ENCODE data around the gene ACER2.

ACER2 gene

DNA sequence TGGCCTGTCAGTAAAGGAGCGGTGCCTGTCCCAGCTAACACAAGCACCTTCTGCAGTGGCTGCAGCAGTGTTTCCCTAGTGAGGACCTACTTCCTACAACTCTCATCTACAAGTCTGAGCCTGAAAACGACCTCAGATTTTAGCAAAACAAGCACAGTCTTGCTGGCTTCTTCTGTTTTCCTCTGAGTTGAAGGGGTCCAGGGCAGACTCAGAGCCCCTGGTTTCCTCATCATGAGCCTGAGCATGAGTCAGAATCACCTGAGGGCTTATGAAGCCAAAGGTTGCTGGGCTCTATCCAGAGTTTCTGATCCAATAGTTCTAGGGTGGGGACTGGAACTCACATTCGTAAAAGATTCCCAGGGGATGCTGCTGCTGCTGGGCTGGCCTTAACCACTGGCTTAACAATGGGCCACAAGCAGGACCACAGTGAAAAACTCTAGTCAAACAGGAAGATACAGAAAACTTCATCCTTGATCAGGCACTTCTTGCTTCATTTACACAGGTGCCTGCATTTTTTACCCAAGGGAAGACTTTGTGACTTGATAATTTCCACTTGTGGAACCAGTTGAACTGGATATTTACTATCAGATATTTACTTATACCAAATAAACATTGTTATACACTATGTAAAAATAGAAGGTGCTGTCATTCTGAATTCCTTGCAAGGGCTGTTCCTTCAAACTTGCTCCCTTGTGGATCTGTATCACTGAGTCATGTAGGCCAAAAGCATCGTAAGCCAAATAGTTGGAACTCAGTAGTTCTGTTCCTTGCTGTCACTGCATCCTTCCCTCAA lies 4.3 kb upstream of the ACER2 start:
- Histone ChIP-seq H3K27ac (ENCODE audit: low read depth, low read length, poor library complexity, severe bottlenecking) (no peak overlapping the region), H3K4me2 (ENCODE audit: low read length) (no peak overlapping the region), H3F3A (ENCODE audit: insufficient read depth, low read length) (no peaks in the 10 kb centered on the region), H4K20me1 (ENCODE audit: insufficient read depth, low read length) (no peaks in the 10 kb centered on the region), H3K79me2 (ENCODE audit: insufficient read depth, low read length) (no peaks in the 10 kb centered on the region), H3K9ac (ENCODE audit: low read length) (no peak overlapping the region), H3K4me1 (ENCODE audit: insufficient read depth, low read length, severe bottlenecking) (peaks cover 8% of the 10 kb centered on the region), H3K9me3 (ENCODE audit: low read length) (0 out of 2 replicates have a peak, but pooled peaks cover 3% of the 10 kb centered on the region), H3K36me3 (ENCODE audit: insufficient read depth, low read length) (no peaks in the 10 kb centered on the region; the same call in 1 of the 2 replicates), H2AFZ (ENCODE audit: low read length) (no peak overlapping the region), H3K27me3 (ENCODE audit: insufficient read depth, low read length) (0 out of 2 replicates have a peak, but pooled peaks cover 5% of the 10 kb centered on the region), H3K4me3 (ENCODE audit: low read depth, low read length, poor library complexity, severe bottlenecking) (no peak overlapping the region), H3K9me2 (ENCODE audit: low read depth, low read length) (no peaks in the 10 kb centered on the region)
- TF ChIP-seq EZH2 (IDR thresholded peaks at IDR 0.05; ENCODE audit: borderline replicate concordance, low read length): no peak
- TF ChIP-seq, protein P1, sequence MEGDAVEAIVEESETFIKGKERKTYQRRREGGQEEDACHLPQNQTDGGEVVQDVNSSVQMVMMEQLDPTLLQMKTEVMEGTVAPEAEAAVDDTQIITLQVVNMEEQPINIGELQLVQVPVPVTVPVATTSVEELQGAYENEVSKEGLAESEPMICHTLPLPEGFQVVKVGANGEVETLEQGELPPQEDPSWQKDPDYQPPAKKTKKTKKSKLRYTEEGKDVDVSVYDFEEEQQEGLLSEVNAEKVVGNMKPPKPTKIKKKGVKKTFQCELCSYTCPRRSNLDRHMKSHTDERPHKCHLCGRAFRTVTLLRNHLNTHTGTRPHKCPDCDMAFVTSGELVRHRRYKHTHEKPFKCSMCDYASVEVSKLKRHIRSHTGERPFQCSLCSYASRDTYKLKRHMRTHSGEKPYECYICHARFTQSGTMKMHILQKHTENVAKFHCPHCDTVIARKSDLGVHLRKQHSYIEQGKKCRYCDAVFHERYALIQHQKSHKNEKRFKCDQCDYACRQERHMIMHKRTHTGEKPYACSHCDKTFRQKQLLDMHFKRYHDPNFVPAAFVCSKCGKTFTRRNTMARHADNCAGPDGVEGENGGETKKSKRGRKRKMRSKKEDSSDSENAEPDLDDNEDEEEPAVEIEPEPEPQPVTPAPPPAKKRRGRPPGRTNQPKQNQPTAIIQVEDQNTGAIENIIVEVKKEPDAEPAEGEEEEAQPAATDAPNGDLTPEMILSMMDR (IDR thresholded peaks at IDR 0.05; ENCODE audit: low read length): no peak

DNA sequence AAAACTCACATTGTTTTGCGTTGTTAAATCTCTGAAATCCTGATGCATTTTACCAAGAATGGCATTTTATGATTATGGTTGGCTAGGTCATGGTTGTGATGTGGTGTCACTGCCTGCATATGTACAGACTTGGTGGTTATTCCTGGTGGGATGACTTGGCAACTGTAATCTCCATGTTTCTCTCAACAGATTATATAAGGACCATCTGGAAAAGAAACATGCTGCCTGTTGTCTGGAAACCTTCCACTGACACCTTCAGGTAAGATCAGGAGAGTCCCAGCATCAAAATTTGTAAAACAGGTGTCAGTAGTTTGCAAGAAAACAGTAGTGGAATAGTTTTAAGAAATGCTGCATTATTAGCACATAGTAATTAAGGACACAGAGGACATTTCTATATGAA lies 3.0 kb upstream of the ACER2 start:
- Histone ChIP-seq H3K9me2 (ENCODE audit: low read depth, low read length) (no peaks in the 10 kb centered on the region), H3K9me3 (ENCODE audit: low read length) (0 out of 2 replicates have a peak, but pooled peaks cover 3% of the 10 kb centered on the region), H3K4me3 (ENCODE audit: low read depth, low read length, poor library complexity, severe bottlenecking) (no peak overlapping the region), H4K20me1 (ENCODE audit: insufficient read depth, low read length) (no peaks in the 10 kb centered on the region), H3K4me2 (ENCODE audit: low read length) (no peak overlapping the region), H3K36me3 (ENCODE audit: insufficient read depth, low read length) (no peaks in the 10 kb centered on the region; the same call in 1 of the 2 replicates), H3K4me1 (ENCODE audit: insufficient read depth, low read length, severe bottlenecking) (peaks cover 13% of the 10 kb centered on the region), H3K27me3 (ENCODE audit: insufficient read depth, low read length) (no peaks in the 10 kb centered on the region), H3F3A (ENCODE audit: insufficient read depth, low read length) (no peaks in the 10 kb centered on the region), H2AFZ (ENCODE audit: low read length) (no peak overlapping the region), H3K27ac (ENCODE audit: low read depth, low read length, poor library complexity, severe bottlenecking) (no peak overlapping the region), H3K9ac (ENCODE audit: low read length) (no peak overlapping the region), H3K79me2 (ENCODE audit: insufficient read depth, low read length) (no peaks in the 10 kb centered on the region)
- TF ChIP-seq, protein P1 (IDR thresholded peaks at IDR 0.05; ENCODE audit: low read length): no peak
- no peak for TF ChIP-seq EZH2 (IDR thresholded peaks at IDR 0.05; ENCODE audit: borderline replicate concordance, low read length)

DNA sequence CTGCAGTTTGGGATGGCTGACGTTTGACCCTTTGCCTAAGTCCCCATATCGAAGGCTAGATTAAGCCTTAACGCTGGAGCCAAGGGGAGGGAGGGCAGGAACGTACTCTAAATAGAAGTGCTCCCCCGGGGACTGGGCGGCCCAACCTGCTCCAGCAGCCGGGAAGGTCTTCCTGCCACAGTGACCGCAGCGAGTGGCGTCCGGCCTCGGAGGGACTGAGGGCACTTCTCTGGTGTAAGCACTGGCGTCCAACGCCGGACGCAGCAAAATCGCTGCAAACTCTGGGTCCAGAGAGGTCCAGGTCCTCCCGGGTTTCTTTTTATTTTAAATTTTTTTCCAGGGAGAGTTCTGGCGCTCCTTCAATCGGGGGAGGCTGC lies 505 bp upstream of the ACER2 start:
- Histone ChIP-seq H3K4me2 (ENCODE audit: low read length) (peak overlapping the region; percentile 97), H3K79me2 (ENCODE audit: insufficient read depth, low read length) (no peaks in the 10 kb centered on the region), H3K9me3 (ENCODE audit: low read length) (no peaks in the 10 kb centered on the region), H3K4me3 (ENCODE audit: low read depth, low read length, poor library complexity, severe bottlenecking) (peak overlapping the region; percentile 78), H4K20me1 (ENCODE audit: insufficient read depth, low read length) (no peaks in the 10 kb centered on the region), H2AFZ (ENCODE audit: low read length) (peak overlapping the region; percentile 9; the same call in 1 of the 2 replicates), H3K27me3 (ENCODE audit: insufficient read depth, low read length) (no peaks in the 10 kb centered on the region), H3K4me1 (ENCODE audit: insufficient read depth, low read length, severe bottlenecking) (peaks cover 13% of the 10 kb centered on the region), H3K36me3 (ENCODE audit: insufficient read depth, low read length) (no peaks in the 10 kb centered on the region), H3F3A (ENCODE audit: insufficient read depth, low read length) (no peaks in the 10 kb centered on the region), H3K27ac (ENCODE audit: low read depth, low read length, poor library complexity, severe bottlenecking) (no peak overlapping the region), H3K9ac (ENCODE audit: low read length) (peak overlapping the region; percentile 33; the same call in 1 of the 2 replicates), H3K9me2 (ENCODE audit: low read depth, low read length) (no peaks in the 10 kb centered on the region)
- no peak for TF ChIP-seq EZH2 (IDR thresholded peaks at IDR 0.05; ENCODE audit: borderline replicate concordance, low read length)
- TF ChIP-seq, protein P1 (IDR thresholded peaks at IDR 0.05; ENCODE audit: low read length): no peak
